Central memory CD8-positive, alpha-beta T cell (primary cell): Measurements from ENCODE around the gene CTTNBP2NL.
"Not testable (repeated sequence)": the region's sequence is repeated elsewhere in the genome, so short reads cannot be mapped to it uniquely, and the experiment has no call there.

Source experiments
- ATAC-seq: fragments of 150-1000 bp; cut with Tn5 transposase; replicated peaks from 2 replicates; pipeline ENCODE4 v1.10.0; 2022; ENCODE audit warnings: mild to moderate bottlenecking, moderate FRiP score, moderate number of reproducible peaks; ENCODE audit not compliant: poor library complexity, severe bottlenecking; ENCODE audit errors: extremely low read depth
- DNase-seq, 2 donors: peaks; one replicate each; pipeline ENCODE4 v3.0.0; 2021; ENCODE audit warnings: low spot score in 2 of 2
- H3K27ac Mint-ChIP-seq: one replicate; pipeline ENCODE4 v1.8.0; 2022; ENCODE audit warnings: low read depth, mild to moderate bottlenecking, moderate library complexity, mixed read lengths
- H3K27me3 Mint-ChIP-seq: one replicate; pipeline ENCODE4 v1.8.0; 2022; ENCODE audit warnings: mixed read lengths
- H3K36me3 Mint-ChIP-seq: one replicate; pipeline ENCODE4 v1.8.0; 2022; ENCODE audit warnings: mild to moderate bottlenecking, moderate library complexity, mixed read lengths; ENCODE audit not compliant: insufficient read depth
- H3K4me1 Mint-ChIP-seq: one replicate; pipeline ENCODE4 v1.8.0; 2022; ENCODE audit warnings: mixed read lengths
- H3K4me3 Mint-ChIP-seq: one replicate; pipeline ENCODE4 v1.8.0; 2022; ENCODE audit warnings: mild to moderate bottlenecking, moderate library complexity, mixed read lengths
- H3K9me3 Mint-ChIP-seq: one replicate; pipeline ENCODE4 v1.8.0; 2022; ENCODE audit warnings: mixed read lengths

Gene CTTNBP2NL

DNA sequence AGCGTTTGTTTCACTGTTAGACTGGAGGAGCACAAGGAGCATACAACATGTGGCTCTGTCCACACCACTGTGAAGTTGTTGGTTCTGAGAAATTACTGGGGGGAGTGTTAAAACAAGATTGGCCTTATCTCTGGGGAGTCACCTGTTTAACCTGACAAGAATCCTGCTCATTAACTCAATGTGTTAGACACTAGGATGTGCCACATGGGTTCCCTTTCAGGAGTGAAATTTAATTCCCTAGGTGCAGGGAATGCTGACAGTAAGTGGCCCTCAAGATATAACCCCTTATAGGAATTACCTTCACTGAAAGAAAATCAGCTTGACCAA lies 66.9 kb downstream of the CTTNBP2NL start:
- ATAC-seq (no peak), DNase-seq (no peak)
- H3K27ac Mint-ChIP-seq, result no peak overlapping the region
- H3K4me1 Mint-ChIP-seq, result peaks cover 16% of the 10 kb centered on the region
- peaks cover 49% of the 10 kb centered on the region for H3K27me3 Mint-ChIP-seq
- no peak overlapping the region for H3K4me3 Mint-ChIP-seq
- no peaks in the 10 kb centered on the region for H3K9me3 Mint-ChIP-seq
- H3K36me3 Mint-ChIP-seq, result no peaks in the 10 kb centered on the region

DNA sequence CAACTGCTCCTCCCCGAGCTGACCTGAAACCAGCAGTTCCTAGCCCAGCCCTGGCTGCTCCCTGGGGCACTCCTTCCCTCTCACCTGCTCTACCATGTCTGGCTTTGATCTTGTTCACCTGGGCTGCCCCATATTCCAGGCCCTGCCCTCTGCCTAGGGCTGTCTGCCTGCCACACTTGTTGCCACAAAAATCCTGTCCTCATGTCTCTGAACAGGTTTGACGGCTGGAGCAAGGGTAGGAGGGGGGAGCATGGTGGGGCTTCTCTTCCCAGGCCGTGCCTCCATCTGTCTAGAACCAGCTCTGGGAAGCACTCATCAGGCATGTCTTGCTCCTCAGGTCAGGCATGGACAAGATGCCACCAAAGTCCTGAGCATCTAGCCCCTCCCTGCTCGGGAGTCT lies 68.5 kb downstream of the CTTNBP2NL start:
- Mint-ChIP-seq H3K36me3 (no peaks in the 10 kb centered on the region), H3K4me1 (peaks cover 16% of the 10 kb centered on the region), H3K27me3 (peaks cover 65% of the 10 kb centered on the region), H3K27ac (no peak overlapping the region), H3K9me3 (no peaks in the 10 kb centered on the region), H3K4me3 (no peak overlapping the region)
- ATAC-seq, result no peak
- no peak for DNase-seq

DNA sequence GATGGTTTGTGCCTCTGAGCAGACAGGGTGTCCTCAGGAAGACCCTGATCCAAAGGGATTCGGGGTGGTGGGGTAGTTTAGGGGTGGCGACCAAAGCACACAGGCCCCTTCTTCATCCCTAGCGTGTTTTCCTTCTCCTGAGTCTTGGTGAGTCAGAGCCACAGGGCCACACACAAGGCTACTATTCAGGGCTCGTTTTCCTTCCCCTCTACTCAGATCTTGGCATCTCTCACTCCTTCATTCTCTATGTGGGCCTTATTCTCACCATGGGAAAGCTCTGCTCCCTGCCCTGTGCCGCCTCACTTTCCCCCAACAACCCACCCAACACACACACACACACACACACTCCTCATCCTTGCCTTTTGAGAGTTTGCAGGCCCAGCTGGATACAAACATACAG lies 69.1 kb downstream of the CTTNBP2NL start:
- Mint-ChIP-seq H3K9me3 (no peaks in the 10 kb centered on the region), H3K4me3 (no peak overlapping the region)
- DNase-seq, result no peak

DNA sequence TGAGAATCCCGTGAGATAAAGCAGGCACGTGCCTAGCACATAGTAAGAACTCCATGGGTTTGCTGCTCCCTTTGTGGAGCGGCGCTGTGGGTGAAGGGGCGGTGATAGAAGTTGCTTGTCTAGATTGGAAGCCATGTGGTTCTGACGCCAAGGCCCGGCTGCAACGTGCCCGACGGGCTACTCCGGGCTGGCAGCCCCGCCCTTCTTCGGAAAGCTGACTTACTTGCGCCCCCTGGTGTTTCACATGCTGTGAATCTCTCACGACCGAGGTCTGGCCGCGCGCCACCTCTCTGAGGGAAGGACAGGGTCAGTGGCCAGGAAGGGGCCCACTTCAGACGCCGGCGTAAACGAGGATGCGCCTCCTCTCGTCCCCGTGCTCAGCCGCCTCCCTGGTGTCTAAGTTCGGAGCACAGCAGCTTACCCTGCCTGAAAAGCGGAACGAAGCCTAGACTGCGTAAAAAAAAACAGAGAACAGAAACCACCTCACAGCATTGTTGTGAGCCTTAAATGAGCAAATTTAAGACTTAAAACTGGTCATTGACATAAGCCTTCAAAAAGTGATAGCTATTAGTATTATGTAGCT lies 70.2 kb downstream of the CTTNBP2NL start:
- Mint-ChIP-seq H3K9me3 (no peaks in the 10 kb centered on the region), H3K27me3 (peaks cover 81% of the 10 kb centered on the region), H3K27ac (no peak overlapping the region), H3K4me1 (peaks cover 16% of the 10 kb centered on the region), H3K36me3 (no peaks in the 10 kb centered on the region), H3K4me3 (peak overlapping the region; percentile 69)
- ATAC-seq, result peak; percentile 88
- peak; percentile 73 to 80 for DNase-seq

More for the DNA sequence above, 69.1 kb downstream of the CTTNBP2NL start:
- H3K27ac Mint-ChIP-seq, result no peak overlapping the region
- no peak for ATAC-seq
- H3K27me3 Mint-ChIP-seq, result peaks cover 71% of the 10 kb centered on the region
- H3K36me3 Mint-ChIP-seq, result no peaks in the 10 kb centered on the region
- H3K4me1 Mint-ChIP-seq, result peaks cover 16% of the 10 kb centered on the region

DNA sequence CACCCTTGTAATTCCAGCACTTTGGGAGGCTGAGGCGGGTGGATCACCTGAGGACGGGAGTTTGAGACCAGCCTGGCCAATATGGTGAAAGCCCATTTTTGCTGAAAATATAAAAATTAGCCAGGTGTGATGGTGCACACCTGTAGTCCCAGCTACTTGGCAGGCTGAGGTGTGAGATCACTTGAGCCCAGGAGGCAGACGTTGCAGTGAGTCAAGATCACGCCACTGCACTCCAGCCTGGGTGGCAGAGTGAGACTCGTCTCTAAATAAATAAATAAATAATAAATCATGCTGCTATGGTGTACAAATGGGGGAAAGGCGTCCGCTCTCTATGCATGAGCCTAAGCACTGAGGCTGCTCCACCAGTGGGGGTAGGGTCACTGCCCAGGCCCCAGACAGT lies 74.3 kb downstream of the CTTNBP2NL start:
- H3K9me3 Mint-ChIP-seq, ATAC-seq, H3K4me3 Mint-ChIP-seq, DNase-seq, H3K36me3 Mint-ChIP-seq, H3K27ac Mint-ChIP-seq: not testable (repeated sequence)
- peaks cover 16% of the 10 kb centered on the region for H3K4me1 Mint-ChIP-seq
- peaks cover 90% of the 10 kb centered on the region for H3K27me3 Mint-ChIP-seq

DNA sequence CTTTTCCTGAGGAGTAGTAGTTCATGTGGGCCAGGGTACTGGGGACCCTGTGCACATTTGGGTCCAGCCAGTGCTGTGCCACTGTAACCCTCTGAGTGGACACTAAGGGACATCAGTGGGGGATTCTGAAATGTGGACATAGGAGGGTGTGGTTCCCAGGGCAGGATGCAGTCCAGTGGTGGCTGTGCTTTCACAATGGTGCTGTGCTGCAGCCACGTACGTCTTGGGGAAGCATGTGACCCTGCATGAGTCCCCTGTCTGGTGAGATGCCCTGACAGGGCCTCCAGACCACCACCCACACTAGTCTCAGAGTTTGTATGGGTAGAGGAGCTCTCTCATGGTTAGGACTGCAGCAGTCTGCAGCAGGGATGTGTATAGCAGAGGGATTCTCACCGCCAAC lies 75.0 kb downstream of the CTTNBP2NL start:
- ATAC-seq, result no peak
- Mint-ChIP-seq H3K36me3 (no peaks in the 10 kb centered on the region), H3K27ac (no peak overlapping the region), H3K27me3 (peaks cover 92% of the 10 kb centered on the region), H3K9me3 (no peaks in the 10 kb centered on the region), H3K4me1 (peaks cover 11% of the 10 kb centered on the region), H3K4me3 (no peak overlapping the region)
- no peak for DNase-seq

DNA sequence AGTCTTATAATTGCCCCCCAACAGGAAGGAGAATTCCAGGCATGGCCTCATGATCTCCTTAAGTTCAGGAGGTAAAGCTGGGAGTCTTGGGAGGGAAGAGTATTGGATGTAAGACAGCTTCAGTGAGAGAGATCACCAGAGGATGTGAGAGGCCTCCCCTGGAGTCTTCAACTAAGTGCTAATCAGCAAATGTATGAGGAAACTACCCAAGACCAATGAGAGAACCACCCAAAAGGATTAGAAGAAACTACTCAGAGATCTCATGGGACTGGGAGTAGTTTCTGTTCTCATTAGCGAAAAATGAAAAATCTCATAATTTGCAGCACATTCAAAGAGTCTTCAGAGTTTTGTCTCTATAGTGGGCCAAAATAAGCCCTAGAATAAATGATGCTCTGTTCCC lies 76.1 kb downstream of the CTTNBP2NL start:
- H3K27ac Mint-ChIP-seq, result no peak overlapping the region
- no peak for ATAC-seq
- no peaks in the 10 kb centered on the region for H3K36me3 Mint-ChIP-seq
- H3K4me1 Mint-ChIP-seq, result no peaks in the 10 kb centered on the region
- no peak for DNase-seq
- H3K27me3 Mint-ChIP-seq, result peaks cover 92% of the 10 kb centered on the region
- no peak overlapping the region for H3K4me3 Mint-ChIP-seq
- peaks cover 5% of the 10 kb centered on the region for H3K9me3 Mint-ChIP-seq

DNA sequence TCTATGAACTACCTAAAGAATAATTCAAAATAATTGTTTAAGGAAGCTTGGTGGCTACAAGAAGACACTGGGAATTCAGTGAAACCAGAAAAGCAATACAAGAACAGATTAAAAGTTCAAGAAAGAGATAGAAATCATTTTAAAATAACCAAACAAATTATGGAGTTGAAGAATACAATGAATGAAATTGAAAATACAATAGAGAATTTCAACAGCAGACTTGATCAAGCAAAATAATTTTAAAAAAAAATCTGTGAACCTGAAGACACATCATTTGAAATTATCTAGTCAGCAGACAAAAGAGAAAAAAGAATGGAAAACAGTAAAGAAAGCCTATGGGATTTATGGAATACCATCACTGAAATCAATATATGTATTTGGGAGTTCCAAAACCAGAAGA lies 81.5 kb downstream of the CTTNBP2NL start:
- H3K27me3 Mint-ChIP-seq, result peaks cover 69% of the 10 kb centered on the region
- DNase-seq, result no peak
- H3K27ac Mint-ChIP-seq, result no peak overlapping the region
- peaks cover 17% of the 10 kb centered on the region for H3K9me3 Mint-ChIP-seq
- H3K4me1 Mint-ChIP-seq, result no peaks in the 10 kb centered on the region
- no peak for ATAC-seq
- no peak overlapping the region for H3K4me3 Mint-ChIP-seq
- H3K36me3 Mint-ChIP-seq, result peaks cover 1% of the 10 kb centered on the region

DNA sequence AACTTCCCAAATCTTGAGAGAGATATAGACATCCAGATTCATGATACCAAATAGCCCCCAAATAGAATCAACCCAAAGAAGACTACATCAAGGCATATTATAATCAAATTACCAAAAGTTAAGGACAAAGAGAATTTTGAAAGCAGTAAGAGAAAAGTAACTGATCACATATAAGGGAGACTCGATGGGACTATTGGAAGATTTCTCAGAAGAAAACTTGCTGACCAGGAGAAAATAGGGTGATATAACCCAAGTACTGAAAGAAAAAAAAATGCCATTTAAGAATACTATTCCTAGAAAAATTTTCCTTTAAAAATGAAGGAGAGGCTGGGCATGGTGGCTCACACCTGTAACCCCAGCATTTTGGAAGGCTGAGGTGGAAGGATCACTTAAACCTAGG lies 82.3 kb downstream of the CTTNBP2NL start:
- Mint-ChIP-seq H3K4me1 (no peaks in the 10 kb centered on the region), H3K27ac (no peak overlapping the region), H3K4me3 (no peak overlapping the region), H3K27me3 (peaks cover 67% of the 10 kb centered on the region), H3K9me3 (peaks cover 17% of the 10 kb centered on the region), H3K36me3 (peaks cover 1% of the 10 kb centered on the region)
- ATAC-seq (no peak), DNase-seq (no peak)

DNA sequence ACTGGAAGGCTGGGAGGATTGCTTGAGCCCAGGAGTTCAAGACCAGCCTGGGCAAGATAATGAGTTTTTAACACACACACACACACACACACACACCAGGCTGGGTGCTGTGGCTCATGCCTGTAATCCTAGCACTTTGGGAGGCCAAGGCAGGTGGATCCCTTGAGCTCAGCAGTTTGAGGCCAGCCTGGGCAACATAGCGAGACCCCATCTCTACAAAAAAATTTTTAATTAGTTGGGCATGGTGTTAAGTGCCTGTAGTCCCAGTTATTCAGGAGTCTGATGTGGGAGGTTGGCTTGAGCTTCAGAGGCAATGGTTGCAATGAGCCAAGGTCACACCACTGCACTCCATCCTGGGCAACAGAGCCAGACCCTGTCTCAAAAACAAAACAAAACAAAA lies 90.0 kb downstream of the CTTNBP2NL start:
- H3K4me1 Mint-ChIP-seq, H3K36me3 Mint-ChIP-seq, DNase-seq, ATAC-seq, H3K27ac Mint-ChIP-seq, H3K9me3 Mint-ChIP-seq, H3K4me3 Mint-ChIP-seq: not testable (repeated sequence)
- peaks cover 42% of the 10 kb centered on the region for H3K27me3 Mint-ChIP-seq

DNA sequence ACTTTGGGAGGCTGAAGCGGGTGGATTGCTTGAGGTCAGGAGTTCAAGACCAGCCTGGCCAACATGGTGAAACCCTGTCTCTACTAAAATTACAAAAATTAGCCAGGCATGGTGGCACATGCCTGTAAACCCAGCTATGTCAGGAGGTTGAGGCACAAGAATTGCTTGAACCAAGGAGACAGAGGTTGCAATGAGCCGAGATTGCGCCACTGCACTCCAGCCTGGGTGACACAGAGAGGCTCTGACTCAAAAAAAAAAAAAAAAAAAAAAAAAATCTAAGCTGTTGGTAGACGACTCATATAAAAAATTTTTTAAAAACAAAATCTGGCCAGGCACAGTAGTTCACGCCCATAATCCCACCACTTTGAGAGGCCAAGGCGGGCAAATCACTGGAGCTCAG lies 91.7 kb downstream of the CTTNBP2NL start:
- H3K4me3 Mint-ChIP-seq, DNase-seq, H3K4me1 Mint-ChIP-seq, H3K27ac Mint-ChIP-seq, ATAC-seq, H3K9me3 Mint-ChIP-seq, H3K36me3 Mint-ChIP-seq: not testable (repeated sequence)
- H3K27me3 Mint-ChIP-seq, result peaks cover 37% of the 10 kb centered on the region

DNA sequence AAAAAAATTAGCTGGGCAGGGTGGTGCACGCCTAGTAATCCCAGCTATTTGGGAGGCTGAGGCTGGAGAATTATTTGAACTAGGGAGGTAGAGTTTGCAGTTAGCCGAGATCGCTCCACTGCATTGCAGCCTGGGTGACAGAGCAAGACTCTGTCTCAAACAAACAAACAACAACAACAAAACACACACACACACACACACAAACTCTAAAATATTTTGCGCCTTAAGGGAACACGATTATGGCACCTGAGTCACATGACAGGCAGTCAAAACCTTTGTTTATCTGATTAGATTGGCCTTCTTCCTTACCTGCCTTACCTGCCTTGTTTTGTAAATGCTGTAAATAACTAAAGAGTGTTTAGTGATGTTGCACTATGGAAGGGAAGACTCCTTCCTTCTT lies 92.1 kb downstream of the CTTNBP2NL start:
- H3K4me1 Mint-ChIP-seq, result peaks cover under 1% of the 10 kb centered on the region

DNA sequence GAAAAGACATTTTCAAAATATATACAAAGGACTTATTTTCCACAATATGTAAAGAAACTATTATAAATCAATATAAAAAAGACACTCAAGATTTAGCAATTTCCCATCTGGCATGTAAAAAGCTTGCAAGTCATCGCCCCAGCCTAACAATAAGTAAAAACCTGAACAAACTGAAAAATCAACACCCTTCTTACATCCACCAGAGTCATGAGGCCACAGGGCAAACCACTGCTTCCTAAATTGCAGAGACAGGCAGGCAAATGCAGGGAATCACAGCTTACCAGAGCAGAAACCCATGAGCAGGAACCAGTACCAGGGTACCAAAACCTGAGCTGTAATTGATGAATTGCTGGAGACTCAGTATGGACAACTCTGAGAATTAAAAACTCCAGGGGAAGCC lies 96.1 kb downstream of the CTTNBP2NL start:
- no peaks in the 10 kb centered on the region for H3K9me3 Mint-ChIP-seq
- H3K4me1 Mint-ChIP-seq, result peaks cover 8% of the 10 kb centered on the region
- no peak overlapping the region for H3K27ac Mint-ChIP-seq
- peaks cover 58% of the 10 kb centered on the region for H3K27me3 Mint-ChIP-seq
- ATAC-seq (no peak), DNase-seq (no peak)
- no peak overlapping the region for H3K4me3 Mint-ChIP-seq
- H3K36me3 Mint-ChIP-seq, result no peaks in the 10 kb centered on the region

More for the DNA sequence above, 92.1 kb downstream of the CTTNBP2NL start:
- no peak for DNase-seq
- no peak overlapping the region for H3K4me3 Mint-ChIP-seq
- H3K9me3 Mint-ChIP-seq, result no peaks in the 10 kb centered on the region
- H3K27me3 Mint-ChIP-seq, result peaks cover 37% of the 10 kb centered on the region
- no peak for ATAC-seq
- H3K27ac Mint-ChIP-seq, result no peak overlapping the region
- no peaks in the 10 kb centered on the region for H3K36me3 Mint-ChIP-seq

DNA sequence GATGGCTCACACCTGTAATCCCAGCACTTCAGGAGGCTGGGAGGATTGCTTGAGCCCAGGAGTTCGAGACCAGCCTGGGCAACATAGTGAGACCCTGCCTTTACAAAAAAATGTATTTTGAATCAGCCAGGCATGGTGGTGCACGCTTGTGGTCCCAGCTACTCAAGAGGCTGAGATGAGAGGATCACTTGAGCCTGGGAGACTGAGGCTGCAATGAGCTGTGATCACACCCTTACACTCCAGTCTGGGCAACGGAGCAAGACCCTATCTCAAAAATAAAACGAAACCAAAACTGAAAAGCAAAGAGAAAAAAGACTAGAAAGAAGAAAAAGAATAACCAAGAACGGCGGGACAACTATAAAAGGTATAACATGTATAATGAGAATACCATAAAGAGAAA lies 97.3 kb downstream of the CTTNBP2NL start:
- Mint-ChIP-seq H3K27me3 (peaks cover 71% of the 10 kb centered on the region), H3K4me3 (peak overlapping the region; percentile 45), H3K9me3 (no peaks in the 10 kb centered on the region), H3K27ac (no peak overlapping the region), H3K4me1 (peaks cover 8% of the 10 kb centered on the region), H3K36me3 (no peaks in the 10 kb centered on the region)
- DNase-seq (no peak), ATAC-seq (no peak)
